RPMI8226 (cell line): Measurements from ENCODE around the gene TADA1.
A peak's percentile ranks its signal among the peaks of the same experiment; 100 is the strongest.
"Not testable (repeated sequence)": the region's sequence is repeated elsewhere in the genome, so short reads cannot be mapped to it uniquely, and the experiment has no call there.

Source experiments
- DNase-seq: peaks from one replicate; pipeline ENCODE4 v3.0.0-alpha.2; 2015

Gene TADA1

GRCh38 chr1:166889776-166890175, 13.7 kb upstream of the TADA1 start:
- DNase-seq, result no peak

GRCh38 chr1:166888373-166889111, 12.5 kb upstream of the TADA1 start:
- no peak for DNase-seq

- DNase-seq, result no peak
Measured at GRCh38 chr1:166884971-166885370, 8.9 kb upstream of the TADA1 start.

GRCh38 chr1:166884040-166884642, 8.1 kb upstream of the TADA1 start:
- DNase-seq, result peak; percentile 12

- no peak for DNase-seq
Measured at GRCh38 chr1:166882893-166883292, 6.8 kb upstream of the TADA1 start.

- DNase-seq, result not testable (repeated sequence)
Measured at GRCh38 chr1:166878173-166878917, 2.3 kb upstream of the TADA1 start.

- DNase-seq, result no peak
Measured at GRCh38 chr1:166876540-166876838, 425 bp upstream of the TADA1 start.

- DNase-seq, result peak; percentile 22
Measured at GRCh38 chr1:166875302-166875733, 746 bp downstream of the TADA1 start.

GRCh38 chr1:166874464-166874863, 1.6 kb downstream of the TADA1 start:
- no peak for DNase-seq

- no peak for DNase-seq
Measured at GRCh38 chr1:166870584-166870983, 5.5 kb downstream of the TADA1 start.

GRCh38 chr1:166869318-166870099, 6.6 kb downstream of the TADA1 start:
- no peak for DNase-seq

- no peak for DNase-seq
Measured at GRCh38 chr1:166868639-166869038, 7.4 kb downstream of the TADA1 start.

GRCh38 chr1:166865926-166866325, 10.1 kb downstream of the TADA1 start:
- no peak for DNase-seq

- no peak for DNase-seq
Measured at GRCh38 chr1:166859597-166859996, 16.5 kb downstream of the TADA1 start.

GRCh38 chr1:166858726-166859419, 17.2 kb downstream of the TADA1 start:
- DNase-seq, result no peak

- DNase-seq, result no peak
Measured at GRCh38 chr1:166857995-166858394, 18.1 kb downstream of the TADA1 start.

GRCh38 chr1:166855558-166855957, 20.5 kb downstream of the TADA1 start:
- no peak for DNase-seq

- peak; percentile 31 for DNase-seq
Measured at GRCh38 chr1:166852918-166853317, 23.1 kb downstream of the TADA1 start.

GRCh38 chr1:166849135-166849534, 26.9 kb downstream of the TADA1 start:
- no peak for DNase-seq

- no peak for DNase-seq
Measured at GRCh38 chr1:166848193-166848592, 27.9 kb downstream of the TADA1 start.

- DNase-seq, result no peak
Measured at GRCh38 chr1:166844791-166845190, 31.3 kb downstream of the TADA1 start.

GRCh38 chr1:166843769-166844596, 32.1 kb downstream of the TADA1 start:
- DNase-seq, result no peak
